ENCODE data around the gene CSNK1E.

CSNK1E gene

DNA sequence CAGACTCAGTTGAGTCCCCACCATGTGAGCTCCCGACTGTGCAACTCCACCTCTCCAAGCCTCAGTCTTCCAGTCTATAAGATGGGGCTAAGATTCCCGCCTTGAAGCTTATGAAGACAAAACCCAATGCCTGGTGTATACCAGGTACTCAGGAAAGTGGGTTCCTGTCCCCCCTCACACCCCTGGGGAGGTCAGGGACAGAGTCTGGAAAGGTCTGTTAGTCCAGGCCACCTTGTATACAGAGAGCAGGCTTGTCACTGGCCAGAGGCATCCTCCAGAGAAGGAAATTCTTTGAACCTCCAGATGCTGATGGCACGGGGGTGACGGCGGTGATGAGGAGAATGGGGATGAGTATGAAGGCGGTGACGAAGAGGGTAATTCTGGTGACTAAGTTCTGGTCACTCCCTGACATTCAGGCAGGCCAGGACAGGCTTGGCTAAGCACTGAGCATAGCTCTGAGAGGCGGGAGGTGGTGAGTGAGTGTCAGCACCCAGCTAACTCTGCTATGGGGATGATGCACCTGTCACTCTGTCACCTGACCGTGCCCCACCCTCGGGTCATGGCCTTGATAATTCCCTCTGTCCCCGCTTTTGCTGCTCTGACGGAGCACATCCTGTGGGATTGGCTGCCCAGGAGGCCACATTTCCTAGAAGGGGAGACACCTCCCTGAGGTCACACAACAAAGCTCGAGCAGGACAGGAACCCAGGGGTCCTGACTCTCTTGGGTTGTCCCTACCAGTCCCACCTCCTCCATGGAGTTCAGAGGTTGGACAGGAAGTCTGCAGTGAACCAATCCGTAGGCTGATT, 30.9 kb upstream of the CSNK1E start:
- H3K4me3 ChIP-seq (ENCODE audit: low read length) = no peak overlapping the region
- H4K20me1 ChIP-seq (ENCODE audit: control insufficient read depth, insufficient read depth, low read depth, low read length) = no peaks in the 10 kb centered on the region
- TF ChIP-seq, protein P1, sequence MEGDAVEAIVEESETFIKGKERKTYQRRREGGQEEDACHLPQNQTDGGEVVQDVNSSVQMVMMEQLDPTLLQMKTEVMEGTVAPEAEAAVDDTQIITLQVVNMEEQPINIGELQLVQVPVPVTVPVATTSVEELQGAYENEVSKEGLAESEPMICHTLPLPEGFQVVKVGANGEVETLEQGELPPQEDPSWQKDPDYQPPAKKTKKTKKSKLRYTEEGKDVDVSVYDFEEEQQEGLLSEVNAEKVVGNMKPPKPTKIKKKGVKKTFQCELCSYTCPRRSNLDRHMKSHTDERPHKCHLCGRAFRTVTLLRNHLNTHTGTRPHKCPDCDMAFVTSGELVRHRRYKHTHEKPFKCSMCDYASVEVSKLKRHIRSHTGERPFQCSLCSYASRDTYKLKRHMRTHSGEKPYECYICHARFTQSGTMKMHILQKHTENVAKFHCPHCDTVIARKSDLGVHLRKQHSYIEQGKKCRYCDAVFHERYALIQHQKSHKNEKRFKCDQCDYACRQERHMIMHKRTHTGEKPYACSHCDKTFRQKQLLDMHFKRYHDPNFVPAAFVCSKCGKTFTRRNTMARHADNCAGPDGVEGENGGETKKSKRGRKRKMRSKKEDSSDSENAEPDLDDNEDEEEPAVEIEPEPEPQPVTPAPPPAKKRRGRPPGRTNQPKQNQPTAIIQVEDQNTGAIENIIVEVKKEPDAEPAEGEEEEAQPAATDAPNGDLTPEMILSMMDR (IDR thresholded peaks at IDR 0.05; ENCODE audit: low read depth, low read length, poor library complexity, severe bottlenecking) = no peak
- TF ChIP-seq EZH2phosphoT487 (IDR thresholded peaks at IDR 0.05; ENCODE audit: borderline replicate concordance, low read length) = no peak
- H3K27me3 ChIP-seq (ENCODE audit: control insufficient read depth, low read length) = peaks cover 14% of the 10 kb centered on the region
- H3K4me1 ChIP-seq (ENCODE audit: control insufficient read depth, low read length) = 0 out of 2 replicates have a peak, but pooled peaks cover 3% of the 10 kb centered on the region
- H3K79me2 ChIP-seq (ENCODE audit: control insufficient read depth, low read length) = no peaks in the 10 kb centered on the region
- no peaks in the 10 kb centered on the region for H3K36me3 ChIP-seq (ENCODE audit: control insufficient read depth, low read length)
- H3K9me3 ChIP-seq (ENCODE audit: control insufficient read depth, insufficient read depth, low read length) = no peaks in the 10 kb centered on the region
- no peaks in the 10 kb centered on the region for H3F3A ChIP-seq (ENCODE audit: control insufficient read depth, insufficient read depth)
- no peak overlapping the region for H3K4me2 ChIP-seq (ENCODE audit: low read length)
- no peak overlapping the region for H3K27ac ChIP-seq (ENCODE audit: low read depth, low read length)
- no peaks in the 10 kb centered on the region for H3K9me2 ChIP-seq (replicated peaks; ENCODE audit: control insufficient read depth, low read length)

DNA sequence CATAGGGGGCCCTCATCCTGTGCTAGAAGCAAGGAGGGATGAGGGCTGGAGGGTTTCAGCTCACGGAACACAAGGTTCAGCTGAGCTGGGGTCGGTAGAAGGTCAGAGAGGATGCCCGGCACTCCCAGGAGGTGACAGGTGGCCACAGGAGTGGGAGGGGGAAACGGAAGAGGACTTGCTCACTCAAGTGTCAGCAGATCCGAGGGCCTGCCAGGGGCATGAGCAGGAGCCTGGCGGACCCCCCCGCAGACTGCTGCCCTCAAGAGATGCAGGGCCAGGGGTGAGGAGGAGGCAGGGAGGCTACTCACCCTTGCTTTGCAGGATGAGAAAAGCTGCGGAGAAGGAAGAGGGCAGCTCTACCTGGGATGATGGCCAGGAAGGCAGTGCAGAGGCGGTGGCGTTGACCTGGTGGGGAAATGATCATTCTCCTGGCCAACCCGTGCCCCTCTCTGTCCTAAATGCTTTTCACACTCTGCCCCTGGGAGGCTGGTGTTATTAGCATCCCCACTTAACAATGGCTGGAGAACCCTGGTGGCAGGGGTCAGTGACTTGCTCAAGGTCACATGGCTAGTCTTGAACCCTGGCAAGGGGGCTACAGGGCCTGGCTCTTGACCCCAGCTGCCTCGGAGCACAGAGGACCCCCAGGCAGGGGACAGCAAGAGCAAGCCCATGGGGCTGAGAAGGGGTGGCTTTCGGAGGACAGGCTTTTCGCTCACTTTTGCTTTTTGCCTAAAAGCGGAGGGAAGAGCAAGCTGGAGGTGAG, 30.1 kb upstream of the CSNK1E start:
- Histone ChIP-seq H3K9me2 (replicated peaks; ENCODE audit: control insufficient read depth, low read length) (no peaks in the 10 kb centered on the region), H3K4me3 (ENCODE audit: low read length) (no peak overlapping the region), H3K27me3 (ENCODE audit: control insufficient read depth, low read length) (peaks cover 14% of the 10 kb centered on the region), H3K9me3 (ENCODE audit: control insufficient read depth, insufficient read depth, low read length) (no peaks in the 10 kb centered on the region), H3K79me2 (ENCODE audit: control insufficient read depth, low read length) (no peaks in the 10 kb centered on the region), H3K4me1 (ENCODE audit: control insufficient read depth, low read length) (0 out of 2 replicates have a peak, but pooled peaks cover 3% of the 10 kb centered on the region), H3K4me2 (ENCODE audit: low read length) (no peak overlapping the region), H4K20me1 (ENCODE audit: control insufficient read depth, insufficient read depth, low read depth, low read length) (no peaks in the 10 kb centered on the region), H3K36me3 (ENCODE audit: control insufficient read depth, low read length) (no peaks in the 10 kb centered on the region), H3K27ac (ENCODE audit: low read depth, low read length) (no peak overlapping the region), H3F3A (ENCODE audit: control insufficient read depth, insufficient read depth) (no peaks in the 10 kb centered on the region)
- TF ChIP-seq EZH2phosphoT487 (IDR thresholded peaks at IDR 0.05; ENCODE audit: borderline replicate concordance, low read length) = no peak
- TF ChIP-seq, protein P1 (IDR thresholded peaks at IDR 0.05; ENCODE audit: low read depth, low read length, poor library complexity, severe bottlenecking) = no peak

DNA sequence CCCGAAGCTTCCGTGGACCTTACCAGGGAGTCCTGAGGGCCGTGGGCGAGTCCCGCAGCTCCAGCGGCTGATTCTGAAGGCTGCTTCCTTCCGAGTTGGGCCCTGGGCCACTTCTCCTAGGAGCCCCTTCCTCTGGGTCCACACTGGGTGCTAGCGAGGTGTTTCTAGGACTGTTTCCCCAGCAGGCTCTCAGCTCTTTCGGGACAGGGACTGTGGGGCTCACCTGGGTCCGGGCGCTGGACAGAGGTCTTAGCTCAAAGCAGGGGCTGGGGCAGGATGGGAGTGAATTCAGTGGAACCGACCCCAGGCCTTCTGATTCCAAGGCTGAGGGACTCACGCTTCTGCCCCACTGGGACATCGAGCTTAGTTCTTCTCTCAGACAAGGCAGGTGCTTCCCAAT, 29.3 kb upstream of the CSNK1E start:
- no peak for TF ChIP-seq EZH2phosphoT487 (IDR thresholded peaks at IDR 0.05; ENCODE audit: borderline replicate concordance, low read length)
- TF ChIP-seq, protein P1 (IDR thresholded peaks at IDR 0.05; ENCODE audit: low read depth, low read length, poor library complexity, severe bottlenecking) = no peak
- Histone ChIP-seq H3K36me3 (ENCODE audit: control insufficient read depth, low read length) (no peaks in the 10 kb centered on the region), H3K27me3 (ENCODE audit: control insufficient read depth, low read length) (peaks cover 14% of the 10 kb centered on the region), H3K4me3 (ENCODE audit: low read length) (no peak overlapping the region), H3K4me1 (ENCODE audit: control insufficient read depth, low read length) (0 out of 2 replicates have a peak, but pooled peaks cover 3% of the 10 kb centered on the region), H3K9me3 (ENCODE audit: control insufficient read depth, insufficient read depth, low read length) (no peaks in the 10 kb centered on the region), H3K4me2 (ENCODE audit: low read length) (no peak overlapping the region), H4K20me1 (ENCODE audit: control insufficient read depth, insufficient read depth, low read depth, low read length) (no peaks in the 10 kb centered on the region), H3K9me2 (replicated peaks; ENCODE audit: control insufficient read depth, low read length) (no peaks in the 10 kb centered on the region), H3F3A (ENCODE audit: control insufficient read depth, insufficient read depth) (no peaks in the 10 kb centered on the region), H3K79me2 (ENCODE audit: control insufficient read depth, low read length) (no peaks in the 10 kb centered on the region), H3K27ac (ENCODE audit: low read depth, low read length) (no peak overlapping the region)
